ENCODE measurements around the gene C1orf56. TPM values are rescaled to one million over a fixed set of nuclear protein-coding genes. Genes with fewer than 3 reads are reported as not detected.

C1orf56 gene
- total and polyA plus RNA-seq, 10 of the 15 experiments (the other 5 are each of a cell fraction or from before 2014, with no cell fraction given): 0.22 to 15.5 (median 1.5) TPM

GRCh38 chr1:151009674-151010345, 37.7 kb upstream of the C1orf56 start (continued):
- TF ChIP-seq, protein P1, sequence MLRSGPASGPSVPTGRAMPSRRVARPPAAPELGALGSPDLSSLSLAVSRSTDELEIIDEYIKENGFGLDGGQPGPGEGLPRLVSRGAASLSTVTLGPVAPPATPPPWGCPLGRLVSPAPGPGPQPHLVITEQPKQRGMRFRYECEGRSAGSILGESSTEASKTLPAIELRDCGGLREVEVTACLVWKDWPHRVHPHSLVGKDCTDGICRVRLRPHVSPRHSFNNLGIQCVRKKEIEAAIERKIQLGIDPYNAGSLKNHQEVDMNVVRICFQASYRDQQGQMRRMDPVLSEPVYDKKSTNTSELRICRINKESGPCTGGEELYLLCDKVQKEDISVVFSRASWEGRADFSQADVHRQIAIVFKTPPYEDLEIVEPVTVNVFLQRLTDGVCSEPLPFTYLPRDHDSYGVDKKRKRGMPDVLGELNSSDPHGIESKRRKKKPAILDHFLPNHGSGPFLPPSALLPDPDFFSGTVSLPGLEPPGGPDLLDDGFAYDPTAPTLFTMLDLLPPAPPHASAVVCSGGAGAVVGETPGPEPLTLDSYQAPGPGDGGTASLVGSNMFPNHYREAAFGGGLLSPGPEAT (IDR thresholded peaks at IDR 0.05; ENCODE audit: low read depth): no peak
- TF ChIP-seq CHD4 (IDR thresholded peaks at IDR 0.05) (no peak), POLR2A (IDR thresholded peaks at IDR 0.05; ENCODE audit: low read depth, low read length) (no peak), EGR1 (IDR thresholded peaks at IDR 0.05; ENCODE audit: borderline replicate concordance in 1 of 2, low read depth in 2 of 2, low read length in 2 of 2) (no peak), HDAC6 (IDR thresholded peaks at IDR 0.05; ENCODE audit: unreplicated experiment) (no peak), MYB (IDR thresholded peaks at IDR 0.05; ENCODE audit: borderline replicate concordance, low read depth, low read length) (no peak), NFIC (IDR thresholded peaks at IDR 0.05; ENCODE audit: low read depth, low read length) (no peak), REST (IDR thresholded peaks at IDR 0.05; ENCODE audit: low read depth, low read length) (no peak)
- TF ChIP-seq, protein P2, sequence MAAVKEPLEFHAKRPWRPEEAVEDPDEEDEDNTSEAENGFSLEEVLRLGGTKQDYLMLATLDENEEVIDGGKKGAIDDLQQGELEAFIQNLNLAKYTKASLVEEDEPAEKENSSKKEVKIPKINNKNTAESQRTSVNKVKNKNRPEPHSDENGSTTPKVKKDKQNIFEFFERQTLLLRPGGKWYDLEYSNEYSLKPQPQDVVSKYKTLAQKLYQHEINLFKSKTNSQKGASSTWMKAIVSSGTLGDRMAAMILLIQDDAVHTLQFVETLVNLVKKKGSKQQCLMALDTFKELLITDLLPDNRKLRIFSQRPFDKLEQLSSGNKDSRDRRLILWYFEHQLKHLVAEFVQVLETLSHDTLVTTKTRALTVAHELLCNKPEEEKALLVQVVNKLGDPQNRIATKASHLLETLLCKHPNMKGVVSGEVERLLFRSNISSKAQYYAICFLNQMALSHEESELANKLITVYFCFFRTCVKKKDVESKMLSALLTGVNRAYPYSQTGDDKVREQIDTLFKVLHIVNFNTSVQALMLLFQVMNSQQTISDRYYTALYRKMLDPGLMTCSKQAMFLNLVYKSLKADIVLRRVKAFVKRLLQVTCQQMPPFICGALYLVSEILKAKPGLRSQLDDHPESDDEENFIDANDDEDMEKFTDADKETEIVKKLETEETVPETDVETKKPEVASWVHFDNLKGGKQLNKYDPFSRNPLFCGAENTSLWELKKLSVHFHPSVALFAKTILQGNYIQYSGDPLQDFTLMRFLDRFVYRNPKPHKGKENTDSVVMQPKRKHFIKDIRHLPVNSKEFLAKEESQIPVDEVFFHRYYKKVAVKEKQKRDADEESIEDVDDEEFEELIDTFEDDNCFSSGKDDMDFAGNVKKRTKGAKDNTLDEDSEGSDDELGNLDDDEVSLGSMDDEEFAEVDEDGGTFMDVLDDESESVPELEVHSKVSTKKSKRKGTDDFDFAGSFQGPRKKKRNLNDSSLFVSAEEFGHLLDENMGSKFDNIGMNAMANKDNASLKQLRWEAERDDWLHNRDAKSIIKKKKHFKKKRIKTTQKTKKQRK (IDR thresholded peaks at IDR 0.05; ENCODE audit: low read depth, low read length): no peak

All from GM12878 (cell line).